GM23338 (cell line): ENCODE data around the gene PDE5A. TPM values are rescaled to one million over a fixed set of nuclear protein-coding genes. Genes with fewer than 3 reads are reported as not detected.

Experiments used
- ATAC-seq: fragments of 200-7000 bp; cut with Tn5 transposase; 3 replicates; pipeline ENCODE4 v1.9.1; 2020
- DNase-seq: peaks from one replicate; pipeline ENCODE4 v3.0.0-alpha.2; 2015; ENCODE audit warnings: low spot score
- H2AFZ ChIP-seq: fragments of 200-600 bp; sonication (generic); 2 replicates; pipeline ENCODE4 v1.8.0; 2016; ENCODE audit warnings: antibody characterized with exemption, mild to moderate bottlenecking, moderate library complexity
- H3F3A ChIP-seq: fragments of 200-600 bp; sonication (generic); replicated peaks from 2 replicates; pipeline ENCODE4 v1.8.0; 2017; ENCODE audit warnings: antibody characterized with exemption, mixed run types, low read depth
- H3K27ac ChIP-seq: fragments of 200-600 bp; sonication (generic); 2 replicates; pipeline ENCODE4 v1.6.1; 2016; ENCODE audit warnings: low read depth
- H3K27me3 ChIP-seq: fragments of 200-600 bp; sonication (generic); 2 replicates; pipeline ENCODE4 v1.8.0; 2016; ENCODE audit warnings: mild to moderate bottlenecking, mixed run types, moderate library complexity; ENCODE audit not compliant: insufficient read depth
- H3K36me3 ChIP-seq: fragments of 200-600 bp; sonication (generic); 2 replicates; pipeline ENCODE4 v1.8.0; 2016; ENCODE audit warnings: mild to moderate bottlenecking; ENCODE audit not compliant: insufficient read depth
- H3K4me1 ChIP-seq: fragments of 200-600 bp; sonication (generic); 2 replicates; pipeline ENCODE4 v1.8.0; 2016; ENCODE audit warnings: mild to moderate bottlenecking, moderate library complexity; ENCODE audit not compliant: insufficient read depth
- H3K4me2 ChIP-seq: fragments of 200-600 bp; sonication (generic); 2 replicates; pipeline ENCODE4 v1.7.1; 2017; ENCODE audit warnings: mixed run types
- H3K4me3 ChIP-seq: fragments of 200-600 bp; sonication (generic); 2 replicates; pipeline ENCODE4 v1.6.1; 2016; ENCODE audit warnings: mixed run types
- H3K79me2 ChIP-seq: fragments of 200-600 bp; sonication (generic); replicated peaks from 2 replicates; pipeline ENCODE4 v1.8.0; 2017; ENCODE audit warnings: mild to moderate bottlenecking; ENCODE audit not compliant: insufficient read depth
- H3K9me2 ChIP-seq: fragments of 200-600 bp; sonication (generic); 2 replicates; pipeline ENCODE4 v1.8.0; 2017; ENCODE audit not compliant: insufficient read depth
- H4K20me1 ChIP-seq: fragments of 200-600 bp; sonication (generic); replicated peaks from 2 replicates; pipeline ENCODE4 v1.8.0; 2017; ENCODE audit warnings: mild to moderate bottlenecking; ENCODE audit not compliant: insufficient read depth
- H3K27ac Mint-ChIP-seq: 2 replicates; pipeline ENCODE4 v1.8.0; 2020; ENCODE audit warnings: inconsistent platforms, mild to moderate bottlenecking, moderate library complexity, mixed read lengths
- H3K27me3 Mint-ChIP-seq: 3 replicates; pipeline ENCODE4 v1.8.0; 2022; ENCODE audit warnings: low read depth, mild to moderate bottlenecking, moderate library complexity, mixed read lengths, inconsistent platforms; ENCODE audit not compliant: insufficient read depth, poor library complexity
- H3K36me3 Mint-ChIP-seq: 3 replicates; pipeline ENCODE4 v1.8.0; 2021; ENCODE audit warnings: low read depth, mild to moderate bottlenecking, inconsistent platforms, moderate library complexity, mixed read lengths
- H3K4me1 Mint-ChIP-seq: 3 replicates; pipeline ENCODE4 v1.8.0; 2020; ENCODE audit warnings: mild to moderate bottlenecking, inconsistent platforms, mixed read lengths
- H3K4me3 Mint-ChIP-seq: 3 replicates; pipeline ENCODE4 v1.8.0; 2021; ENCODE audit warnings: moderate library complexity, mild to moderate bottlenecking, inconsistent platforms, mixed read lengths
- H3K9me3 Mint-ChIP-seq: 3 replicates; pipeline ENCODE4 v1.8.0; 2020; ENCODE audit warnings: moderate library complexity, mild to moderate bottlenecking, inconsistent platforms, mixed read lengths
- CREB1 ChIP-seq: fragments of 250-450 bp; sonication (Bioruptor Pico); IDR thresholded peaks from 2 replicates; pipeline ENCODE4 v1.5.0; 2020; ENCODE audit warnings: low read depth, mild to moderate bottlenecking, moderate library complexity
- ETS1 ChIP-seq: IDR thresholded peaks from 2 replicates; pipeline ENCODE4 v1.6.1; 2016; ENCODE audit warnings: antibody characterized with exemption
- EZH2 ChIP-seq: fragments of 200-600 bp; sonication (generic); IDR thresholded peaks from one replicate; pipeline ENCODE4 v1.8.0; 2017; ENCODE audit warnings: antibody characterized with exemption, mild to moderate bottlenecking, low read depth; ENCODE audit not compliant: unreplicated experiment
- EZH2phosphoT487 ChIP-seq: fragments of 200-600 bp; sonication (generic); IDR thresholded peaks from one replicate; pipeline ENCODE4 v1.8.1; 2018; ENCODE audit warnings: antibody characterized with exemption; ENCODE audit not compliant: unreplicated experiment
- JUNB ChIP-seq: IDR thresholded peaks from one replicate; pipeline ENCODE4 v1.6.1; 2016; ENCODE audit warnings: antibody characterized with exemption; ENCODE audit not compliant: unreplicated experiment
- POLR2AphosphoS5 ChIP-seq: IDR thresholded peaks from 2 replicates; pipeline ENCODE4 v1.6.1; 2016; ENCODE audit warnings: antibody characterized with exemption, low read depth
- REST ChIP-seq: IDR thresholded peaks from one replicate; pipeline ENCODE4 v1.6.1; 2018; ENCODE audit warnings: antibody characterized with exemption; ENCODE audit not compliant: unreplicated experiment
- STAT1 ChIP-seq: IDR thresholded peaks from one replicate; pipeline ENCODE4 v1.6.1; 2016; ENCODE audit warnings: antibody characterized with exemption; ENCODE audit not compliant: unreplicated experiment
- ZNF114 ChIP-seq: fragments of 250-450 bp; sonication (Bioruptor Pico); IDR thresholded peaks from 2 replicates; pipeline ENCODE4 v1.5.0; 2020; ENCODE audit warnings: mild to moderate bottlenecking, moderate library complexity
- ZNF331 ChIP-seq: fragments of 250-450 bp; sonication (Bioruptor Pico); IDR thresholded peaks from 2 replicates; pipeline ENCODE4 v1.5.0; 2020; ENCODE audit warnings: low read depth, mild to moderate bottlenecking, moderate library complexity
- polyA plus RNA-seq: library from polyadenylated mRNA; unstranded; fragments of >200 nt; fragmentation: Nextera tagmentation; extraction: Ambion mirVana; gene quantifications from 2 replicates; pipeline ENCODE4 v1.2.1, GENCODE V29; 2016
- total RNA-seq: library from RNA; depleted of rRNA; stranded (reverse); fragments of >200 nt; shearing (Covaris generic); gene quantifications from 2 replicates; pipeline ENCODE4 v1.2.3, GENCODE V29; 2014
- TF ChIP-seq, protein P1 (sequence below), 2 experiments: fragments of 200-600 bp in 1 of 2; sonication (generic) in 1 of 2; conservative IDR thresholded peaks; 2 replicates each; pipeline versions ENCODE4 v1.5.1 to v1.6.1; 2016 to 2017; ENCODE audit warnings: antibody characterized with exemption in 2 of 2, low read depth in 2 of 2, mild to moderate bottlenecking in 2 of 2, moderate library complexity in 1 of 2

PDE5A gene
- total and polyA plus RNA-seq, 2 experiments from 2014 or later: 15.0 to 22.6 TPM

GRCh38 chr4:119479835-119480234, 148.8 kb downstream of the PDE5A start:
- H3K9me2 ChIP-seq: no peaks in the 10 kb centered on the region
- ATAC-seq (no peak), DNase-seq (no peak)
- no peak overlapping the region for H3K27ac Mint-ChIP-seq
- H3K4me1 Mint-ChIP-seq: no peaks in the 10 kb centered on the region
- peaks cover 34% of the 10 kb centered on the region for H3K9me3 Mint-ChIP-seq
- no peak for TF ChIP-seq ZNF114 (CRISPR knock-in tag)
- TF ChIP-seq CREB1 (CRISPR knock-in tag): no peak
- TF ChIP-seq, protein P1, sequence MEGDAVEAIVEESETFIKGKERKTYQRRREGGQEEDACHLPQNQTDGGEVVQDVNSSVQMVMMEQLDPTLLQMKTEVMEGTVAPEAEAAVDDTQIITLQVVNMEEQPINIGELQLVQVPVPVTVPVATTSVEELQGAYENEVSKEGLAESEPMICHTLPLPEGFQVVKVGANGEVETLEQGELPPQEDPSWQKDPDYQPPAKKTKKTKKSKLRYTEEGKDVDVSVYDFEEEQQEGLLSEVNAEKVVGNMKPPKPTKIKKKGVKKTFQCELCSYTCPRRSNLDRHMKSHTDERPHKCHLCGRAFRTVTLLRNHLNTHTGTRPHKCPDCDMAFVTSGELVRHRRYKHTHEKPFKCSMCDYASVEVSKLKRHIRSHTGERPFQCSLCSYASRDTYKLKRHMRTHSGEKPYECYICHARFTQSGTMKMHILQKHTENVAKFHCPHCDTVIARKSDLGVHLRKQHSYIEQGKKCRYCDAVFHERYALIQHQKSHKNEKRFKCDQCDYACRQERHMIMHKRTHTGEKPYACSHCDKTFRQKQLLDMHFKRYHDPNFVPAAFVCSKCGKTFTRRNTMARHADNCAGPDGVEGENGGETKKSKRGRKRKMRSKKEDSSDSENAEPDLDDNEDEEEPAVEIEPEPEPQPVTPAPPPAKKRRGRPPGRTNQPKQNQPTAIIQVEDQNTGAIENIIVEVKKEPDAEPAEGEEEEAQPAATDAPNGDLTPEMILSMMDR (conservative IDR thresholded peaks at IDR 0.05; ENCODE audit: low read depth in 2 of 2): no peak
- TF ChIP-seq ETS1: no peak
- no peak for TF ChIP-seq STAT1
- no peak for TF ChIP-seq POLR2AphosphoS5
- no peak for TF ChIP-seq JUNB
- no peak for TF ChIP-seq ZNF331
- no peak for TF ChIP-seq REST
- no peak for TF ChIP-seq EZH2
- no peak for TF ChIP-seq EZH2phosphoT487
- no peaks in the 10 kb centered on the region for H3F3A ChIP-seq
- peaks cover 31% of the 10 kb centered on the region for H3K36me3 ChIP-seq
- no peaks in the 10 kb centered on the region for H3K79me2 ChIP-seq
- no peaks in the 10 kb centered on the region for H3K27me3 ChIP-seq
- H2AFZ ChIP-seq: no peak overlapping the region
- H3K4me2 ChIP-seq: no peak overlapping the region
- H4K20me1 ChIP-seq: no peaks in the 10 kb centered on the region
- no peak overlapping the region for H3K4me3 Mint-ChIP-seq
- no peak overlapping the region for H3K4me3 ChIP-seq
- H3K4me1 ChIP-seq: no peaks in the 10 kb centered on the region
- H3K36me3 Mint-ChIP-seq: peaks cover 65% of the 10 kb centered on the region
- H3K27ac ChIP-seq: no peak overlapping the region
- no peaks in the 10 kb centered on the region for H3K27me3 Mint-ChIP-seq
